GM06990 (cell line): ENCODE data around the gene TOMM70.

Experiments
- DNase-seq: peaks from one replicate; pipeline ENCODE4 v3.0.0-alpha.2; 2011; ENCODE audit not compliant: insufficient read length; ENCODE audit errors: extremely low read depth
- H3K27me3 ChIP-seq: replicated peaks from 2 replicates; pipeline ENCODE4 v1.6.0; 2011; ENCODE audit warnings: low read length; ENCODE audit not compliant: control insufficient read depth, insufficient read depth
- H3K36me3 ChIP-seq: 2 replicates; pipeline ENCODE4 v1.5.1; 2011; ENCODE audit warnings: low read length; ENCODE audit not compliant: control insufficient read depth, insufficient read depth
- H3K4me3 ChIP-seq: replicated peaks from 2 replicates; pipeline ENCODE4 v1.5.1; 2011; ENCODE audit warnings: low read depth, mild to moderate bottlenecking, control low read depth, low read length
- TF ChIP-seq, protein P1 (sequence below): IDR thresholded peaks from 2 replicates; pipeline ENCODE4 v1.5.1; 2011; ENCODE audit warnings: low read length, control low read depth, mild to moderate bottlenecking, inconsistent platforms; ENCODE audit not compliant: insufficient read depth, poor library complexity, severe bottlenecking

TOMM70 gene

DNA sequence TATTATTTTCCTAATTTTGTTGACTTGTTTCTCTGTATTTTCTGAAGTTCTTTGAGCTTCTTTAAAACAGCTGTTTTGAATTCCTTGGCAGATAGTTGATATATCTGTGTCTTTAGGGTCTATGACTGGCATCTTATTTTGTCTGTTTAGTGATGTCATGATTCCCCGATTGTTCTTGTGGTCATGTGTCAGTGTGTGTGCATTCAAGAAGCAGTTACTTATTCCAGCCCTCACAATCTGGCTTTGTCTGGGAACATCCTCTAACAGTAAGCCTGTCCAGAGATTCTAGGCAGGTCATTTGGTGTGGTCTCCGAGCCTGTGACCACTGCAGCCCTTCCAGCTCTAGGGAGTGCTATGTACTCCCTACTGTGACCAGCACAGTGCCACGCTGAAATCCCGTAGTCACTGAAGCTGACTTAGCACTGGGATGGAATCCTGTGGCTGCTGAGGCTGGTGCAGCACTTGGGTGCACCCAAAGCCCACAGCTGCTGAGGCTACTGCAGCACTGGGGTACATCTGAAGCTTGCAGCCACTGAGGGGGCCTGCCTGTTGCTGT, 7.2 kb upstream of the TOMM70 start:
- Histone ChIP-seq H3K27me3 (no peaks in the 10 kb centered on the region), H3K36me3 (no peaks in the 10 kb centered on the region), H3K4me3 (no peak overlapping the region)
- TF ChIP-seq, protein P1, sequence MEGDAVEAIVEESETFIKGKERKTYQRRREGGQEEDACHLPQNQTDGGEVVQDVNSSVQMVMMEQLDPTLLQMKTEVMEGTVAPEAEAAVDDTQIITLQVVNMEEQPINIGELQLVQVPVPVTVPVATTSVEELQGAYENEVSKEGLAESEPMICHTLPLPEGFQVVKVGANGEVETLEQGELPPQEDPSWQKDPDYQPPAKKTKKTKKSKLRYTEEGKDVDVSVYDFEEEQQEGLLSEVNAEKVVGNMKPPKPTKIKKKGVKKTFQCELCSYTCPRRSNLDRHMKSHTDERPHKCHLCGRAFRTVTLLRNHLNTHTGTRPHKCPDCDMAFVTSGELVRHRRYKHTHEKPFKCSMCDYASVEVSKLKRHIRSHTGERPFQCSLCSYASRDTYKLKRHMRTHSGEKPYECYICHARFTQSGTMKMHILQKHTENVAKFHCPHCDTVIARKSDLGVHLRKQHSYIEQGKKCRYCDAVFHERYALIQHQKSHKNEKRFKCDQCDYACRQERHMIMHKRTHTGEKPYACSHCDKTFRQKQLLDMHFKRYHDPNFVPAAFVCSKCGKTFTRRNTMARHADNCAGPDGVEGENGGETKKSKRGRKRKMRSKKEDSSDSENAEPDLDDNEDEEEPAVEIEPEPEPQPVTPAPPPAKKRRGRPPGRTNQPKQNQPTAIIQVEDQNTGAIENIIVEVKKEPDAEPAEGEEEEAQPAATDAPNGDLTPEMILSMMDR: no peak
- DNase-seq: no peak

DNA sequence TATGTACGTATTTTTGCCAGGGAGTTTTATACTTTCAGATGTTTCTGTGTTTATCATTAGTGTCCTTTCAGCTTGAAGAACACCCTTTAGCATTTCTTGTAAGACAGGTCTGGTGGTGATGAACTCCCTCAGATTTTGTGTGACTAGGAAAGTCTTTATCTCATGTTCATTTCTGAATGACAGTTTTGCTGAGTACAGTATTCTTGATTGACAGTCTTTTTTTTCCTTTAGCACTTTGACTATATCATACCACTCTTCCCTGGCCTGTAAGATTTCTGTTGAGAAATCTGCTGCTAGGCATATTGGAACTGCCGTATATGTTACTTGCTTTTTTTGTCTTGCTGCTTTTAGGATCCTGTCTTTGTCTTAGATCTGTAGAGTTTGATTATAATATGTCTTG, 6.3 kb upstream of the TOMM70 start:
- no peak for DNase-seq
- H3K4me3 ChIP-seq: no peak overlapping the region
- TF ChIP-seq, protein P1: no peak
- H3K36me3 ChIP-seq: no peaks in the 10 kb centered on the region
- no peaks in the 10 kb centered on the region for H3K27me3 ChIP-seq

DNA sequence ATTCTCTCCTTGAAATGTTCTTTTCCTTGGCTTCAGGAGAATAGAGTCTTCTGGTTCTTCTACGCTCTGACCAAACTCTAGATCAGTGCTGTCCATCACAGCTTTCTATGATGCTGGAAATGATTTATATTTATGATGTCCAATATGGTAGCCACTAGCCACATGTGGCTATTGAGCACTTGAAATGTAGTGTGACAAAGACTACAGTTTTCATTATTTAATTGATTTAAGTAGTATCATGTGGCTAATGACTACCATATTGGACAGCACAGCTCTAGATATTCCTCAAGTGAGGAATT, 3.3 kb upstream of the TOMM70 start:
- H3K4me3 ChIP-seq: no peak overlapping the region
- TF ChIP-seq, protein P1: no peak
- DNase-seq: no peak
- no peaks in the 10 kb centered on the region for H3K36me3 ChIP-seq
- H3K27me3 ChIP-seq: no peaks in the 10 kb centered on the region

DNA sequence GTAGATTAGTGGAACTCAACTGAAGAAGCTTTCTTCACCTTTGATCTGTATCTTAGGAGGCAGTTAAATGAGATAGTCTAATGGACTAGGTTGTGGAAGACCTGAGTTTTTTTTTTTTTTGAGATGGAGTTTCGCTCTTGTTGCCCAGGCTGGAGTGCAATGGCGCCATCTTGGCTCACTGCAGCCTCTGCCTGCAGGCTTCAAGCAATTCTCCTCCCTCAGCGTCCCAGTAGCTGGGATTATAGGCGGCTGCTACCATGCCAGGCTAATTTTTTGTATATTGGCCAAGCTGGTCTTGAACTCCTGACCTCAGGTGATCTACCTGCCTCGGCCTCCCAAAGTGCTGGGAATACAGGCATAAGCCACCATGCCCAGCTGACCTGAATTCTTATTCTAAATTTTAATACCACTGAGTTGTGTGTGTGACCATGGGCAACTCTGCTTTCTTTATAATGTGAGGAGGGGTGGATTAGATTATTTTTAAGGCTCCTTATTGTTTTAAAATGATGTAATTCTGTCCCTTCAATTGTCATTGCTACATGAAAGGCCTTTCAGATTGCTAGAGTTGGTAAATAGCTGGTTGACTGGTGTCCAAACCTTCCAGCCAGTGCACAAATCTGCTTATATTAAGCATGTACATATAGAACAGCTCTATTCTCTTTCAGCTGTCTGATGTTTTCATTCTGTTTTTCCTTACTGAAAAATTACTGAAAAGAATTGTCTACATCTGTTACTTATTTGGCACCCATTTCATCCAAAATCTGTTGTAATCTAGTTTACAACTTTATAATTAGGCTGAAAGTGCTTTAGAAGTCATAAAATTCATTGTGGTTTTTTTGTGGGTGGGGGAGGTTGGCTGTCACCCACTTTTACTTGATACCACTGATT, 2.7 kb upstream of the TOMM70 start:
- no peak for DNase-seq
- H3K36me3 ChIP-seq: no peaks in the 10 kb centered on the region
- TF ChIP-seq, protein P1: peak; percentile 18
- H3K4me3 ChIP-seq: peak overlapping the region; percentile 81
- no peaks in the 10 kb centered on the region for H3K27me3 ChIP-seq

DNA sequence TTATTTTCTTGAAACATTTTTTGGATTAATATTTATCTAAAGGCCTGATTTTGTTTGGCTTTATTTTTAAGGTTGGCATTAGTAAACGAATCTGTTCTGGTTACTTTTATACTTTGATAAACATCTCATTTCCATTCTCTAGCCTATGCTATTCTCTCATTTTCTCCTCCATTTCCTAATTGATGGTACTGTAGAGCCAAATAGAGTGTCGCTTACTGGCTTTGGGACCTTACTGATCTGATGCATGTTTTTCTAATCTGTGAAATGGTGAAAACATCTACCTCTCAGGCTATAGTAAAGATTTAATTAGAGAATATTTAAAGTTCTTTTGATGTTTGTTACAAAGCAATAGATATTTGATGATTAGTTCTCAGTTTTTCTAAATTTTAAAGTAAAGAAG, 2.0 kb upstream of the TOMM70 start:
- no peak for DNase-seq
- Histone ChIP-seq H3K4me3 (peak overlapping the region; percentile 81), H3K36me3 (no peaks in the 10 kb centered on the region), H3K27me3 (no peaks in the 10 kb centered on the region)
- TF ChIP-seq, protein P1: no peak

DNA sequence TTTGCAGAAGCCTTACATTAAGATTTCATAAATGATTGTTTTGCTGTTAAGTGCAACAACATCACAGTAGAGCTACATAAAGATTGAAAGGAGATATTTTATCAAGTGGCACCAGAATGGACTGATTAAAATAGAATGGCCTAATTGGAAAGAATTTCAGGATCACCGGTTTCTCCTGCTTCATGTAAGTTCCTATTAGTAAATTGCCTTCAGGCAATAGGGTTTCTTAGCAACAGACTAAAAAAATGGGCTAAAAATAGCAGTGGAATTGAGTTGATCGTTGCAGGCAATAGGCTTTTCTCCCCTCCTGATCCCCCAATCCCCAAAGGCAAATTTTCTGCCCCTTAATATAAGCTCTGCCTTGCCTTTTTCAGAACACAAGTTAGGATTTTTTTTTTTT, 1.4 kb upstream of the TOMM70 start:
- no peaks in the 10 kb centered on the region for H3K27me3 ChIP-seq
- peak overlapping the region; percentile 81 for H3K4me3 ChIP-seq
- TF ChIP-seq, protein P1: no peak
- DNase-seq: no peak
- no peaks in the 10 kb centered on the region for H3K36me3 ChIP-seq
